ENCODE measurements around the gene SUGCT. TPM values are rescaled to one million over a fixed set of nuclear protein-coding genes. Genes with fewer than 3 reads are reported as not detected.

SUGCT gene
- total RNA-seq, 1 experiment from 2014 or later = 1.5 TPM

DNA sequence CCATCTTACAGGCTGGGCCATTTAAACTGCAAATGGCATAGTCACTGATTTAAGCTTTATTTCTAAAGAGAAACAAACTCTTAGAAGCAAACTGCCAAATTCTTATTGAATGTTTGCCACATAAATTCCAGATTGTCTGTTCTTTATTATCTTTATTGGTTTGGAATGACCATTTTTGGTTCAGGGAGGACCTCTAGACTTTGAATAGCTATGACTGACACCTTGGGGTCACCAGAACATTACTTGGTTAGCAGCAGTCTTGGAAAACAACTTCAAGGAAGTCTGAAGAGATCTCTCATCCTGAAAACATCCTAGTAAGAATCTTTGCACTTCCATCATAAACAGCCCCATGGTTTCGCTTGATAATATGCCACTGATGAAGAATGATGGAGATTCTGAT is 197.1 kb downstream of the SUGCT start:
- Histone ChIP-seq H3K27ac (ENCODE audit: low read depth, low read length, poor library complexity, severe bottlenecking) (no peak overlapping the region), H3K4me1 (ENCODE audit: insufficient read depth, low read length, poor library complexity, severe bottlenecking) (no peaks in the 10 kb centered on the region), H3K4me3 (ENCODE audit: low read depth, low read length, poor library complexity, severe bottlenecking) (no peak overlapping the region), H3K27me3 (replicated peaks; ENCODE audit: insufficient read depth, low read depth, low read length, poor library complexity) (no peaks in the 10 kb centered on the region), H3K9me3 (ENCODE audit: low read depth, low read length, poor library complexity, severe bottlenecking) (no peaks in the 10 kb centered on the region), H3K36me3 (ENCODE audit: insufficient read depth, low read length, poor library complexity, severe bottlenecking) (no peaks in the 10 kb centered on the region)
- no peak for DNase-seq (ENCODE audit: low spot score)
- no TSS peak for BruUV-seq (replicated peaks)
- ChIA-PET CTCF (no interaction called here), POLR2A (ENCODE audit: low non-redundant PET) (no interaction called here)
- intact Hi-C loops (cut with micrococcal nuclease; ENCODE audit: unreplicated experiment) = loop anchor here (2.0 kb wide), 1 partner anchor 1363 kb away; no protein-coding TSS in a partner anchor
- no peak for TF ChIP-seq CTCF (conservative IDR thresholded peaks at IDR 0.05; ENCODE audit: low read depth, low read length)
- no peak for TF ChIP-seq EZH2 (IDR thresholded peaks at IDR 0.05; ENCODE audit: borderline replicate concordance, low read depth, low read length, poor library complexity, severe bottlenecking)

GRCh38 chr7:40332516-40332915 is 197.7 kb downstream of the SUGCT start:
- H3K36me3 ChIP-seq (ENCODE audit: insufficient read depth, low read length, poor library complexity, severe bottlenecking) = no peaks in the 10 kb centered on the region
- H3K9me3 ChIP-seq (ENCODE audit: low read depth, low read length, poor library complexity, severe bottlenecking) = no peaks in the 10 kb centered on the region
- intact Hi-C loops (cut with micrococcal nuclease; ENCODE audit: unreplicated experiment) = no loop called here
- H3K4me3 ChIP-seq (ENCODE audit: low read depth, low read length, poor library complexity, severe bottlenecking) = no peak overlapping the region
- BruUV-seq (replicated peaks) = no TSS peak
- no peak for DNase-seq (ENCODE audit: low spot score)
- H3K4me1 ChIP-seq (ENCODE audit: insufficient read depth, low read length, poor library complexity, severe bottlenecking) = no peaks in the 10 kb centered on the region
- no peaks in the 10 kb centered on the region for H3K27me3 ChIP-seq (replicated peaks; ENCODE audit: insufficient read depth, low read depth, low read length, poor library complexity)
- H3K27ac ChIP-seq (ENCODE audit: low read depth, low read length, poor library complexity, severe bottlenecking) = no peak overlapping the region
- POLR2A ChIA-PET (ENCODE audit: low non-redundant PET) = no interaction called here
- TF ChIP-seq EZH2 (IDR thresholded peaks at IDR 0.05; ENCODE audit: borderline replicate concordance, low read depth, low read length, poor library complexity, severe bottlenecking) (no peak), CTCF (conservative IDR thresholded peaks at IDR 0.05; ENCODE audit: low read depth, low read length) (no peak)
- CTCF ChIA-PET = no interaction called here

DNA sequence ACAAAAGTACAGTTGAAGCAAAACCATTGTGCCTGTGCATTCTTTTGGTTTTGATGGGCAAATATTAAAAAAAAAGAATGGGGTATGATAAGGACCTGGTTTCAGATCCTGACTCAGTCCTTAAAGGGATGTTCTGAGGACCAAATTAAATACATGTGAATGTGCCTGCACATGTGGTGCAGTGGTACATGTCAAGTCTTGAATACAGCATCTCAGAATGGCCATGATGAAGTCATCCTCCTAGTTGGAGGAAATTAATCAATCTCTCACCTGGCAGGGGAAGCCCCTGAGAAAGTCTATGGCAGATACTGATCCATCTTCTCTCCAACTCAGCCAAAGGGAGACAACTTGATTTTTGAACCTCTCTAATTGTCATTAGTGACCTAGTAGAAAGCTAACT is 207.0 kb downstream of the SUGCT start:
- BruUV-seq (replicated peaks) = no TSS peak
- Histone ChIP-seq H3K27me3 (replicated peaks; ENCODE audit: insufficient read depth, low read depth, low read length, poor library complexity) (no peaks in the 10 kb centered on the region), H3K36me3 (ENCODE audit: insufficient read depth, low read length, poor library complexity, severe bottlenecking) (no peaks in the 10 kb centered on the region), H3K9me3 (ENCODE audit: low read depth, low read length, poor library complexity, severe bottlenecking) (no peaks in the 10 kb centered on the region), H3K27ac (ENCODE audit: low read depth, low read length, poor library complexity, severe bottlenecking) (no peak overlapping the region), H3K4me1 (ENCODE audit: insufficient read depth, low read length, poor library complexity, severe bottlenecking) (no peaks in the 10 kb centered on the region), H3K4me3 (ENCODE audit: low read depth, low read length, poor library complexity, severe bottlenecking) (no peak overlapping the region)
- DNase-seq (ENCODE audit: low spot score) = no peak
- POLR2A ChIA-PET (ENCODE audit: low non-redundant PET) = no interaction called here
- CTCF ChIA-PET = no interaction called here
- intact Hi-C loops (cut with micrococcal nuclease; ENCODE audit: unreplicated experiment) = no loop called here
- TF ChIP-seq EZH2 (IDR thresholded peaks at IDR 0.05; ENCODE audit: borderline replicate concordance, low read depth, low read length, poor library complexity, severe bottlenecking) = no peak

DNA sequence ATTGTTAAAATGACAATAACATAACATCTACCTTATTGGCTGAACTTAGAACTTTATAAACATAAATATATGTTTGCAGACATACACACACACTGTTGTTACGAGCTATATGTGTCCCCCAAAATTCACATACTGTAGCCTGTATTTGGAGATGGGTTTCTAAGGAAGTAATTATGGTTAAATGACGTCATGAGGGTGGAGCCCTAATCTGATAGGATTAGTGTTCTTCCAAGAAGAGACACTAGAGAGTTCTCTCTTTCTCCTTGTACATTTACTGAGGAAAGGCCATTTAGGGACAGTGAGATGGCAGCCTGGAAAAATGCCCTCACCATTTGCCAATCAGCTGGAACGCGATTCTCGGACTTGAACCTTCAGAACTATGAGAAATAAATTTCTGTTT is 211.7 kb downstream of the SUGCT start:
- Histone ChIP-seq H3K36me3 (ENCODE audit: insufficient read depth, low read length, poor library complexity, severe bottlenecking) (no peaks in the 10 kb centered on the region), H3K4me3 (ENCODE audit: low read depth, low read length, poor library complexity, severe bottlenecking) (no peak overlapping the region), H3K9me3 (ENCODE audit: low read depth, low read length, poor library complexity, severe bottlenecking) (no peaks in the 10 kb centered on the region), H3K27ac (ENCODE audit: low read depth, low read length, poor library complexity, severe bottlenecking) (no peak overlapping the region), H3K27me3 (replicated peaks; ENCODE audit: insufficient read depth, low read depth, low read length, poor library complexity) (no peaks in the 10 kb centered on the region), H3K4me1 (ENCODE audit: insufficient read depth, low read length, poor library complexity, severe bottlenecking) (no peaks in the 10 kb centered on the region)
- intact Hi-C loops (cut with micrococcal nuclease; ENCODE audit: unreplicated experiment) = no loop called here
- POLR2A ChIA-PET (ENCODE audit: low non-redundant PET) = no interaction called here
- BruUV-seq (replicated peaks) = no TSS peak
- TF ChIP-seq EZH2 (IDR thresholded peaks at IDR 0.05; ENCODE audit: borderline replicate concordance, low read depth, low read length, poor library complexity, severe bottlenecking) (no peak), CTCF (conservative IDR thresholded peaks at IDR 0.05; ENCODE audit: low read depth, low read length) (no peak)
- peak; percentile 19 for DNase-seq (ENCODE audit: low spot score)
- CTCF ChIA-PET = no interaction called here

All from A673 (cell line).